ENCODE results near the gene BCAS1.
"Not testable (repeated sequence)": the region's sequence is repeated elsewhere in the genome, so short reads cannot be mapped to it uniquely, and the experiment has no call there.

BCAS1 gene

DNA sequence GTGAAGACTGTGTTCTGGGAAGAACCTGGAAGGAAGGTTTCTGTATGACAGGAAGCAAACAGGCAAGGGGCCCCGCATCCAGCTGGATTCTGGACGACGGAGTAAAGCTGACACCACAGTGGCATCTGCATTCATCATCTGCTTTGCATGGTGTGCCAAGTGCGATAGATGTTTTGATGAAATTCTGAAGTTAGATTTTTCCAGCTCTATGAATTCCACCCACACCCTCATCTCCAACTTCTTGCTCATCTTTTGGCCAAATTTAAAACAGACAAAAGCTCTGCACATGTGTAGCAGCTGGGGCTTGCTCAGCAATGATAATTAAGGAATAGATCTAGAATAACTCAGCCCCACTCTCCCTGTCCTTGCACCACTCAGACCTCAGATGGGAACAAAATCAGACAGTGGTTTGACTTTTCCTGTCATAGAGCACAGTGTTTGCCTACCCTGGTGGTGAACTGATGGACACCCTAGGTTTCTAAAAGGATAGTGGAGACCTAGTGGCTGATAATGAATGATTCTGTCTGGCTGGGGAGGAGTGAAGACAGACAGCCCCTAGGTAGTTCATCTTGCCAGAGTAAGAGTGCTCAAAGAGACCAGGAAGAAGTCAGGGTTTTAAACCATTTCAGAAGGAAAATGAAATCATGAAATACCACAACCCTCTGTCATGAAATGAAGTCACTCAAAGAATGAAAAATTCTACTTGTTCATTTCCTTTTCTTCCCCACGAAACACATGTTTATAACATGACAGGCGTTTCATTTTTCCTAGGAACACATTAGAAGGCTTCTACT lies 85.8 kb downstream of the BCAS1 start:
- DNase-seq (ENCODE audit: low spot score) = no peak

DNA sequence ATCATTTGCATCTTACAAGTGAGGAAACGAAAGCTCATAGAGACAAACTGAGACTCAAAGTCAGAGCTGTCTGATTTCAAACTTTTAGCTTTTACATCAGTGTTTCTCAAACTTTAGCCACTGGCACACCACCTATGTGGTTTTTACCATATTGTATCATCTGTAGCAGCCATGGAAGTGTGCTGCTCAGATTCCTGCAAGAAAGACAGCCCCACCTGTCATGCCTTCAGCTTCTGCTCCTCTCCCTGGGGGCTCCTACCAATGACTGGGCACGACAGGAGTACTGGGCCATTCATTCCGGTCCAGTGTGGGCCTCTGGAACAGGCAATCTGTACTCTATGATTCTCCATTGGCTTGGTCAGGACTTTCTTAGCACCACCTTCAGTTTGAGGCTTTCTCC lies 87.0 kb downstream of the BCAS1 start:
- DNase-seq (ENCODE audit: low spot score) = no peak

DNA sequence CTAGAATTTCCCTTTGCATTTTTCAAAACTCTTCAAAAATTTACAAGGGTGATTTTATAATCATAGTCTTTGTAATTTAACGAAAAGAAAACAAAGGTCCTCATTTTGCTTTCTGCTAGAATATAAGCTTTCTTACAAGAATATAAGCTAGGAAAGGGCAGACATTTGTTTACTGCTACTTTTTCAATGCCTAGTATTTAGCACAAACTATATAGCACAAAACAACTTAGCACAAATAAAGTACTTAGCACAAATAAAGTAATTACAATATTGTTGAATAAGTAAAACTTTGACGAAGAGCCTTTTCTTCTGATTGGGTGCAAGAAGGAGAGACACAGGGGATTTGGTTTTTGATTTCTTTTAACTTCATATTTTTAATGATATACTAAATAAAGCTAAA lies 87.8 kb downstream of the BCAS1 start:
- DNase-seq (ENCODE audit: low spot score) = no peak

DNA sequence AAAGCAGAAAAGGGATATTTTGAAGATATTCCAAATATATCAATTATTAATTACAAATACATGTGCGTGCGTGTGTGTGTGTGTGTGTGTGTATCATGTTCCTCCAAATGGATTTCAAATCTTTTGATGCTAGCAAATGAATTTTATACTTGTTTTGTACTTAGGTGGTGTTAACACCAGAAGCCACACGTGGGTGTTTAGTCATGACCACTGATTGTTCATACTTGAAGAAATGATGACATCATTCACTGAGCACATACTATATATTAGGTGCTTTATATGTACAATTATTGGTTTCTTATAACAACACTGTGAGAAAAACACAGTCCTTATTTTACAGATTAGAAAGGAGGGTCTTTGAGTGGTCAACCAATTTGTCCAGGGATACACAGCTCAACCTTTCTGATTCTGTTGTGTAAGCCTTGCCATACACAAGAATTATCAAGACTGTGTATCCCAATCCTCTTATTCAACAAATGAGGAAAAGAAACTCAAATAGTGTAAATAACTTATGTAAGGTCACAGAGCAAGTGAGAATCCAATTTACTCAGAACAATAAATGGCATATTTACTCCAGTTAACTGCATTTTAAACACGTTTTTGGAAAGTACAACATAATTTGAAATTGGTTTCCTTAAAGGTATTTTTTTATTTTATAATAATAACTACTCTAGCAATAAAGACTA lies 88.5 kb downstream of the BCAS1 start:
- no peak for DNase-seq (ENCODE audit: low spot score)

DNA sequence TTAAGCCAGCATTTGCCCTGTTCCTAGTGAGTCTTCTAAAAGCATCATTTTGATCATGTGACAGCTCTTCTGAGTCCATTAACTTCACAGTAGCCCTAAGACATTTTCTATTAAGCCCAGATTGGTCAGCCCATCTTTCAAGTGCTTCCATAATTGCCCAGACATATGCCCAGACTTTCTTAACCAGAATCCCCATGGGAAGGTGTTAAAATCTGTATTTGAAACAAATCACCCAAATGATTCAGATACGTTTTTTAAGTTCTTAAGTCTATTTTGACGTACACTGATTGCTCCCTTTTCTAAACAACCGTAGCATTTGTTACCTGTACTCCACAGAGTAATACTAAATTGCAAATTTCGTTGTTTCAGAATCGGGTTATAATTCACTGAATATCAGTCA lies 89.3 kb downstream of the BCAS1 start:
- DNase-seq (ENCODE audit: low spot score) = no peak

DNA sequence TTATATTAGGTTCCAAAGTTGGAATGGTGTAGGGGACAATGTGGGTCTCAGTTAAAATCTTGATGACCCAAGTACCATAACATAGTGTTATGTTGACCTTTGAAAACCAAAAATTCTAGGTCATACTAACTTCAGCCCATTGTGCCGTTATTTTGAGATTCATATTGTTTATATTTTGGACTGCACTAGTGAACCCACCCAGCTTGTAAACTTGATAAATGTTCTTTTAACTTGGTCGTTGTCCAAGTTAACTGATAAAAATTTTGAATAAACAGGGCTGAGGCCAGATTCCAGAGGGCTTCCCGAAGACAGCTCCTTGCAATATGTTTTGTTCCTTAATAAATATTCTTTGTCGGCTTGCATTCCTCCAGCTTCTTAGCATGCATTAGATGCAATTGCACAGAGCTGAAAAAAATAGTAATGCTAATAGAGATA lies 90.3 kb downstream of the BCAS1 start:
- DNase-seq (ENCODE audit: low spot score) = no peak

DNA sequence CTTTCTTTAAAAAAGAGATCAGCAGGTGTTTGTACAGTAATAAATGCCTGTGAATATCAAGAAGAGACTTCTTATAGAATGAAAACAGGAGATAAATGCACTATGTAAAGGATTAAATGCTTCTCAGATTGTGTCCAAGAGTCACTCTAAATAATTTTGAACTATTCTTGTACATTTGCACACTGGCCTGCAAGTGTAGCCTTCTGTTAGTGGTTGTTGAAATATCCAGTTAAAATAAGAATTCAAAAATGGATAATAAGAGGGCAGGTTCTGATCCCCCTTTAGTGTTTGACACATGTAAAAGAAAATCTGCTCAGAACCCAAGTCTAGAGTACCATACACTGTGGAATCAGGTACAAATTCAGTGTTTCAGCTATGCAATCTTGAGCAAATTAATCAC lies 91.9 kb downstream of the BCAS1 start:
- no peak for DNase-seq (ENCODE audit: low spot score)

DNA sequence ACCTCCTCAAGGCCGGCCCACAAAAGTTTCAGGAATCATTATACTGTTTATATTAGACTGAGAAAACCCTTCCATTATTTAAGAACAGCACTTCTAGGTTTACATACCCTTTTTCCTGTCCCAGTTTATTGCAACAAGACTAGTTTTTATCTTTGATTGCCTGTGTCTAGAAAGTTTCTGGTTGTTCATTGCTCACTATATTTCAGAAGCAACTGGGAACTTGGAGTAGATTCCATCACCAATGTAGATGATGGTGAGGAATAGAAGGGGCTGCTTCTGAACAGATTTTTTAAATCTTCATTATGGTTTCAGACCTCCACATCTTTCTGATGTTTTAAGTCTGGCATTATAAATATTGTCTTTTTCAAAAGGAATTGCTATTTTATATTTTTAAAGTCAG lies 93.0 kb downstream of the BCAS1 start:
- no peak for DNase-seq (ENCODE audit: low spot score)

DNA sequence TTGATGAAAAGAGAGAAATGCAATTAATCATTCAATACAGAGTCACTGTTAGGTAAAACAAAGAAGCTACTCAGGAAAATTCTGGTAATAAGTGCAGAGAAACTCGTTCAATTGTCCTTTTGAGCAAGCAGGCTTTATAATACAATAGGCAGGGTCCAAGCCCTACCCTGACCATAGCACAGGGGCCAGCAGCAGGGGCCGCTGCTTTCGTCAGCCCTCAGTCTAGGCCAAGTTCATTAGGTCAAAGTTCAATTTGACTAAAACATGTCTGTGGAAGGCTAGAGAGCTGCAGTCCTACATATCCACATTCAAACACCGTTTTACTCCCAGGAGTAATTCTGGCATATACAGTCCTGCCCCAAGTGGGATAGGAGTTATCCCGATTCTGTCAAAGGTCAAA lies 94.6 kb downstream of the BCAS1 start:
- no peak for DNase-seq (ENCODE audit: low spot score)

DNA sequence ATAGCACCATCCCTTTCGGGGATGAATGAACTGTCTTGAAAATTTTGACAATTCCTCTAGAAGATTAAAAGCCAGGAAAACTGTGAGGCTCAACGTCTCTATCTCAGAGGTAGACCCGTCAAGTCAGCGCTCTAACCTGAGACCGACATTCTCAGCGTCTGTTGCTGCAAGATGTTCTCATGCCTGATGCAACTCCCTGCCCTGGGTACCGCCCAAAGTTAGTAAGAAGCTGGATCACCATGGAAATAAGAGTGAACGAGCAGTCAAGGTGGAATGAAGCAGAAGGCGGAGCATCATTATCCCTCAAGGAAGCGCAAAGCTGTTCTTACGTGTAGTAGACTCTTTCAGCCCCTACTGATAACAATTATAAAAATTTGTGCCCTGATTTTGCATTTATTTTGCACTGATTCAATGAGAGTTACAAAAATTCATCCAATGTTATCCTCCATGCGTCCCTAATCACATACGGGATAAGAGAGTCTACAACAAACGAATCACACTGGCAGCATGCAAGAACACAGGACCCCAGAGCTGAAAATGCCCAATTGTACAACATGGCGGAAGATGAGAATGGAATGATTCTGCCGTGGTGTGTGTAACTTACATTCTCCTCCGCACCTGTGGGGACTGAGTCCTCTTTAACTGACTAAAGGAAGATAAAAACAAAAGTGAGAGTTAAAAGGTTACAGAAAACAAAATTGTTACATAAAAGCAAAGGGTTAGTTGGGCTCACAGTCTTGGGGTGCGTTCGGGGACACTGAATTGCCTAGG lies 95.4 kb downstream of the BCAS1 start:
- no peak for DNase-seq (ENCODE audit: low spot score)

DNA sequence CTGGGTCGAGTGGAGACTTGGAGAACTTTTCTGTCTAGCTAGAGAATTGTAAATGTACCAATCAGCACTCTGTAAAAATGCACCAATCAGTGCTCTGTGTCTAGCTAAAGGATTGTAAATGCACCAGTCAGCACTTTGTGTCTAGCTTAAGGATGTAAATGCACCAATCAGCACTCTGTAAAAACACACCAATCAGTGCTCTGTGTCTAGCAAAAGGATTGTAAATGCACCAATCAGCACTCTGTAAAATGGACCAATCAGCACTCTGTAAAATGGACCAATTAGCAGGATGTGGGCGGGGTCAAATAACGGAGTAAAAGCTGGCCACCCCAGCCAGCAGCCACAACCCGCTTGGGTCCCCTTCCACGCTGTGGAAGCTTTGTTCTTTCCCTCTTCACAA lies 96.5 kb downstream of the BCAS1 start:
- not testable (repeated sequence) for DNase-seq (ENCODE audit: low spot score)

DNA sequence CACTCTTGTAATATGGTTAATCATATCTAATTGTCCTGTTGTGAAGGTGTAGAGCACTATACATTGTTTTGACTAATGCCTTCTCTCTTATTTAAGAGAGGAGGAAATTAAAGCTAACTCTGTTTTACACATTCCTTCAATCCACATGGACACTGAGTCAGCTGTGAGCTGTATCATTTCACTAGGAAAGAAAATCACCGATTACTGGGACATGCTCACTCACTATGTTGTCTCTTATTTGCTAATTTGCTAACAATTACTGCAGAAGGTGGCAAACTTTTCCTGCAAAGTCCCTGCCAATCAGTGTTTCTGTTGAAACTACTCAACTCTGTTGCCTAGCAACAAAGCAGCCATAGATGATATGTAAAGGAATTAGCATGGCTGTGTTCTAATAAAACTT lies 98.2 kb downstream of the BCAS1 start:
- no peak for DNase-seq (ENCODE audit: low spot score)

DNA sequence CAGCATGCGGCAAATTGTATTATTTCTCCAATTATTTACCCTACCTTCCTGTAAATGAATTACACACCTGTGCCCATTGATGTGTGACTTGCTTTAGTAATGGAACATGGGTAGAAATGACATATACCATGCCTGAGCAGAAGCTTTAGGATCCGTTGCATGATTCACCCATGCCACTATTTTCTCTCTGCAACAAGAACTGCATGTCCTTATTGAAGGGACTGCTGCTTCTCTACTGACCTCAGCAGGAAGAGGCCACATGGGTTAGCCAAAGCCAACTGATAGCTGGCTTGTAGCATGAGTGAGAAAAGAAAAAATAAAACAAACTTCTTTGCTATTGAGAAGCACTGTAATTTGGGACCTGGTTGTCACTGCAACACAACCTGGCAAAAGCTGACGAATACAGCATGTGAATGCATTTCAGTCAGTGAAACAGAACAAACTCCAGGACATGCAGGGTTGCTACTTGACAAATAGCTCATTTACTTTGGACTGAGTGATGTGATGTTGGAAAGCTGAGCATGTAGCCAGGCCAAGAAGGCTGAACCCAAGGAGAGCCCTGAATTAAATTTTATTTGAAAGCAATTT lies 99.2 kb downstream of the BCAS1 start:
- no peak for DNase-seq (ENCODE audit: low spot score)

DNA sequence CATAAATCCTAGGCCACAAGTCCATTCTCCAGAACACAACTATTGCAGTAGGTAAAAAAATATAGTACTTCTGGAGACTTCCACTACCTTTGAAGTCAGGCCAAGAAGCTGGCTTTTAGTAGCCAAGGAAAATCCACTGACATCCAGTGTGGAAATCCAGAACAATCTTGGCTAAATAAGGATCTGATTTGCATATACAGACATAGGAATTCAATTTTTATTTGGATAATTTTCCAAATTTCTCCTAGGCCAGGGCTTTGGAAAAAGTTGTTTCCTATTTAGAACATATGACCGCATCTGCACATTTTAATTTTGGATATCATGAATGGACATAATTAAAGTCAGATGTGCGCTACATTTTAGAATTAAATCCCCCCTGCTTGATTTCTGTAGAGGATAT lies 100.2 kb downstream of the BCAS1 start:
- DNase-seq (ENCODE audit: low spot score) = no peak

DNA sequence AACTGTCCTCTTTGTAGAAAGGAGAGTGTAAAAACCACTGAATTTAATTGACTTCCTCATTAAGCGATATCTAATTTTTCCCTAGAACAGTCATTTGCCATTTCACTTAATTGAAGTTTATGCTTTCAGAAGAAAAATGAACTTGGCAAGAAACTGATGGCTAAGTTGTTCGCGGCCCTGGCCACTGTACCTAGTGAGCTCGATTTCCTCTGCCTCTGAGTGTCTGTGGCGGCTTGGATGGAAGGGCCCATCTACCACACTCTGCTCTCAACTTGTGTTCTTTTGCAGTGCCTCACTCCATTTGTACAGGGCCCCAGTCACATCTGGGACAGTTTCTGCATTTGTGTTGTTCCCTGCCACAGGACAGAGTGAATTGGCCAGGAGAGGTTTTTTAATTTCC lies 102.9 kb downstream of the BCAS1 start:
- DNase-seq (ENCODE audit: low spot score) = no peak

DNA sequence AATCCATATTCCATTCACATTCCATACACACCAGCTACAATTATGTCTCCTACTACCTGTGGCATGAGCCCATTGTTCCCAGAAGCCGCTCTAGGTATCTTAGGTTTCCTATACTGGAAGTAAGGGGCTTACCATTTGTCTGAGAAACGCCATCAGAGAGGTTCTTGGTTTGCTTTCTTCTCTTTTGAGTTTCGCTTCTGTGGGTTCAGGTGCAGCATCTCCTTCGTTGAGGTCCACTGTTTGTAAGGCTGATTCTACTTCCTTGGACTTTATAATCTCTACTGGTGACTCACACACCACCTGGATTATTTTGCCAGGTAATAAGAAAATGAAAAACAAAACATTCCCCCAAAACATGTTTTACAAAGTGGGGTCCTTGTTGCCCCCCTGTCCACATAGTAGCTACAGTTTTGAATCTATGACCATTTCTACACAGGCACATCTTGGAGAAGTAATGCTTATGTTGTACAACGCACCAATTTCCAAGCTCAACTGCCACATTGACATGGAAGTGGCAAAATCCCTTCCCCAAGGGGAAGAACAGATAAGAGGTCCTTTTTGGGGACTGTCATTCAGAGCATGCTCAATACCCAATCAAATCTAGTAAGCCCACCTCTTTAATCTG lies 103.5 kb downstream of the BCAS1 start:
- DNase-seq (ENCODE audit: low spot score) = no peak

DNA sequence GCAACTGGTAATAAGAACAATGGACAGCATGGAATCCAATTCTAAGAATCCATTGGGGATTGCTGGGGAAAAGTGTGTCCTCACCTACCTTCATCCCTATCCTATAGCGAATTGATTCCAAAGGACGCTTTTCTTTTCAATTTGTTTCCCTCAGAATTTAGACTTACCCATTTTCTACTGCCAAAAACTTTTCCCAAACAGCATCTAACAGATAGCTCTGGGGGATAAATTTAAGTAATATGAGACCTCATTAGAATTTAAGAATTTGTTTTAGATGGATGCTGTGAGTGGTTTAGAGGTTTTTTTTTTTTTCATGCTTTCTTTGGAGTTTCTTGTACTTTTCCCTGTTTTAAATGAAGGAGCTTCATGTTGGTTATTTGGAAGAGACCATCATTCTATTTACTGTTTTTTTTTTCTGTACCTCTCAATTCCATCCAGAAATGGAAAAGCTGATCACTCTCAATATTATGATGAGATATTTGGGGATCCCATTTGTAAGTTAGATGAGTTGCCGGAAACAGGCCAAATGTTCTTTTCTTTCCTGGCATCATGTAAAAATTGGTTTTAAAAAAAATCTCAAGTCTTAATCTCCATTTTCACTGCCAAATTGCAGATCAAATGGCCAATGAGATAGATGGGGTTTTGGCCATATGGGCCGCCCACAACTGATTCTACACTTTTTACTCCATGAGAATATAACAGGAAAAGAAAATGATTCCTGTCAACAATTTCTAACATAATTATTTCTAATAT lies 105.7 kb downstream of the BCAS1 start:
- DNase-seq (ENCODE audit: low spot score) = no peak

DNA sequence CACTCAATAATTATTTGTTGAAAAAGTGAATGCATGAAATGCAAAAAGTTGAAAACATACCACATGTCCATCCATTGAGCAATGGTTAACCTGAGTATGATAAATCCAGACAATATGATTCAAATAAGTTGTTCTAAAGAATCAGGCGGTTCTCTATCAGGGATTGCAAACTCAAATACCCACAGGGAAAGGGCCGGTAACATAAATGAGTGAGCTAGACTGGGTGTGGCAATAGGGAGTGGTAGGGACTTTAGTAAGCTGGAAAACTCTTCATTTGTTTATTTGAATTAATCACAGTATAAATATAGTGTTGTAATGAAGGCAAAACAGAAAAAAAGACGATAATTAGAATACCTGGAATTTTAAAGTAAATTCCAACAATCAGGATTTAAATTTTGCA lies 106.3 kb downstream of the BCAS1 start:
- DNase-seq (ENCODE audit: low spot score) = no peak

DNA sequence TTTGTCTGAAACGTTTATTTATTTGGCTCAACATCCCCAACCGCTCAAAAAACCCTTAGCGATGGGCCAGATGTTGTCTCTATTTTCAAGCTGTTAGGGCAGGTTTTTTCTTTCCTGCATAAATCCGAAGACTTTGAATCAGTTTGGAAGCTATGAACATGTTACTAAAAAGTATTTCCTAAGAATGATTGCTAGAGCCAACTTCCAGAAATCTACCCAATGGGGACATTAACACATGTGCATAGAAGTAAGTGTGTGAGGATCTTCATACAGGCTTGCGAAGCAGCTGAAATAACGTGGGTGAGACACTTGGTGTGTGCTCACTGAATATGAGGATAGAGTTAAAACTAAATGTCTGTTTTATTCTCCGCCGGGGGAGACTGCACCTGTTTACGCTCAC lies 106.8 kb downstream of the BCAS1 start:
- DNase-seq (ENCODE audit: low spot score) = no peak

DNA sequence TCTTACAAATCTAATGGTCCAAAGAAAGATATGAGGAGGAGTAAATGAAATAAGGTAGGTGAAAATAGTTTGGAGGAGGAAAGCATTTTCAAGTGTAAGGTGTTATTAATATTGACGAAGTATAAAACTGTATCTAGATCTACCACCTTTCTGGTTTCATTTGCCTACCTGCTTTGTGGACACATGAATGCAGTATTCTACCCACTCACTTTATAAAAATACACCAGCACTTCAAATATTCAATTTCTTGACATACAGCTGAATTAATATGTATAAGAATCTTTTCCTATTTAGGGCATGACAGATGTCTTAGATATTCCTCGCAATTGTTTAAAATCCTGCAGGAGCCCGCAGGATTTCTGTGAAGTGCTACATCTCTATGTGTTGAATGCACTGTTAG lies 108.0 kb downstream of the BCAS1 start:
- no peak for DNase-seq (ENCODE audit: low spot score)

DNA sequence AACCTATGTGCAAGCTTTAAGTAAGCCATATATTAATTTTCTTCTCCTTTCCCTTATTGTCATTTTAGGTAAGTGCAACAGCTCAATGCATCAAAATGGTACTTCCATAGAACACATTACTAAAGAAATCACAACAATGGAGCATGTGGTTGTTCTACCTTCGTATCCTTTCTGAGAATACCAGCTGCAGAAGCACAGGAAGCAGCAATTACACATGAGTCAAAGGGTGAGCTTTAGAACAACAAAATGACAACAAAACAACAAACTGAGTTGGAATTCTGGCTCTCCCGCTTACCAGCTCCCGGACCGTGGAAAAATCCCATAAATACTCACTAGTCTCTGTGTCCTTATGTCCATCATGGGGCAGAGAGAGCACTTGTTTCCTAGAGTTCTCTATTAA lies 108.9 kb downstream of the BCAS1 start:
- DNase-seq (ENCODE audit: low spot score) = no peak
